B cell (primary cell): ENCODE measurements around the gene ARSA. TPM values are rescaled to one million over a fixed set of nuclear protein-coding genes. Genes with fewer than 3 reads are reported as not detected.
A peak's percentile ranks its signal among the peaks of the same experiment; 100 is the strongest.
"Not testable (repeated sequence)": the region's sequence is repeated elsewhere in the genome, so short reads cannot be mapped to it uniquely, and the experiment has no call there.

Experiments used
- ATAC-seq: fragments of 200-7000 bp; cut with Tn5 transposase; one replicate; pipeline ENCODE4 v1.10.0; 2021; ENCODE audit warnings: low read depth, mild to moderate bottlenecking, moderate number of reproducible peaks, moderate library complexity
- CTCF ChIA-PET: fragments of 350-600 bp; sonication (Branson Sonifier 250); formaldehyde crosslinking; loops from one replicate; lab custom pipeline; 2021; ENCODE audit warnings: antibody characterized with exemption, inconsistent platforms; lab: Charles Lee
- POLR2A ChIA-PET: fragments of 350-600 bp; sonication (Branson Sonifier 250); formaldehyde crosslinking; loops from one replicate; lab custom pipeline; 2021; ENCODE audit warnings: antibody characterized with exemption; lab: Charles Lee
- DNase-seq: peaks from one replicate; pipeline ENCODE4 v3.0.0; 2013
- H2AFZ ChIP-seq: 2 replicates; pipeline ENCODE4 v1.6.1; 2012; ENCODE audit warnings: mild to moderate bottlenecking, low read depth, low read length; ENCODE audit not compliant: insufficient read depth, poor library complexity, severe bottlenecking
- H3K27ac ChIP-seq, 2 donors: 1 replicate in 1 of 2; 2 replicates in 1 of 2; pipeline ENCODE4 v1.5.1; 2012 to 2013; ENCODE audit warnings: low read length in 2 of 2, mild to moderate bottlenecking in 2 of 2, moderate library complexity in 1 of 2
- H3K27me3 ChIP-seq, 4 experiments: fragments of 200-600 bp in 1 of 4; sonication (generic) in 1 of 4; replicated peaks in 1 of 4; 1 replicate in 2 of 4; 2 replicates in 2 of 4; pipeline versions ENCODE4 v1.6.1 to v1.7.0; 2013 to 2016; ENCODE audit warnings: low read length in 3 of 4, mild to moderate bottlenecking in 2 of 4, mixed read lengths in 1 of 4, moderate library complexity in 1 of 4; ENCODE audit not compliant: insufficient read depth in 4 of 4, control insufficient read depth in 3 of 4; ENCODE audit errors: control extremely low read depth in 1 of 4
- H3K36me3 ChIP-seq, 2 experiments: replicated peaks in 1 of 2; 1 replicate in 1 of 2; 2 replicates in 1 of 2; pipeline versions ENCODE4 v1.6.1 to v1.7.1; 2013; ENCODE audit warnings: low read length in 1 of 2; ENCODE audit not compliant: insufficient read depth in 2 of 2, control insufficient read depth in 1 of 2; ENCODE audit errors: control extremely low read depth in 1 of 2, extremely low read depth in 1 of 2
- H3K4me1 ChIP-seq, 2 donors: fragments of 200-600 bp in 1 of 2; sonication (generic) in 1 of 2; 1 replicate in 1 of 2; 2 replicates in 1 of 2; pipeline versions ENCODE4 v1.5.1 to v1.6.1; 2013 to 2017; ENCODE audit warnings: low read length in 2 of 2; ENCODE audit not compliant: control insufficient read depth in 2 of 2, insufficient read depth in 2 of 2
- H3K4me2 ChIP-seq: replicated peaks from 2 replicates; pipeline ENCODE3; 2012; ENCODE audit warnings: mild to moderate bottlenecking, low read depth, low read length; ENCODE audit not compliant: poor library complexity, severe bottlenecking
- H3K4me3 ChIP-seq, 5 experiments: fragments of 200-600 bp in 1 of 5; sonication (generic) in 1 of 5; 1 replicate in 3 of 5; 2 replicates in 2 of 5; pipeline versions ENCODE4 v1.5.1 to v1.7.0; 2011 to 2016; ENCODE audit warnings: low read length in 4 of 5, mild to moderate bottlenecking in 4 of 5, low read depth in 2 of 5, control low read depth in 1 of 5, moderate library complexity in 1 of 5; ENCODE audit not compliant: insufficient read depth in 1 of 5; ENCODE audit errors: control extremely low read depth in 1 of 5, extremely low read depth in 1 of 5
- H3K79me2 ChIP-seq: fragments of 200-600 bp; sonication (generic); one replicate; pipeline ENCODE4 v1.6.0; 2016; ENCODE audit warnings: low read length; ENCODE audit not compliant: control insufficient read depth, insufficient read depth
- H3K9ac ChIP-seq: fragments of 200-600 bp; sonication (generic); 2 replicates; pipeline ENCODE4 v1.6.1; 2017; ENCODE audit warnings: mild to moderate bottlenecking, low read length, moderate library complexity
- H3K9me3 ChIP-seq, 3 donors: one replicate each; pipeline versions ENCODE4 v1.6.1 to v1.7.1; 2013; ENCODE audit warnings: low read length in 2 of 3; ENCODE audit not compliant: control insufficient read depth in 2 of 3, insufficient read depth in 1 of 3; ENCODE audit errors: control extremely low read depth in 1 of 3
- H4K20me1 ChIP-seq: 2 replicates; pipeline ENCODE4 v1.6.0; 2012; ENCODE audit warnings: mild to moderate bottlenecking, low read length; ENCODE audit not compliant: insufficient read depth, control insufficient read depth, poor library complexity, severe bottlenecking
- H3K27ac Mint-ChIP-seq: one replicate; pipeline ENCODE4 v1.8.0; 2021; ENCODE audit warnings: mixed read lengths
- H3K27me3 Mint-ChIP-seq: one replicate; pipeline ENCODE4 v1.8.0; 2021; ENCODE audit warnings: mixed read lengths
- H3K4me1 Mint-ChIP-seq: one replicate; pipeline ENCODE4 v1.8.0; 2021; ENCODE audit warnings: mixed read lengths
- H3K4me3 Mint-ChIP-seq: one replicate; pipeline ENCODE4 v1.8.0; 2021; ENCODE audit warnings: mixed read lengths
- H3K9me3 Mint-ChIP-seq: one replicate; pipeline ENCODE4 v1.8.0; 2022; ENCODE audit warnings: mixed read lengths; ENCODE audit not compliant: insufficient read depth
- EZH2 ChIP-seq: IDR thresholded peaks from 2 replicates; pipeline ENCODE4 v1.6.1; 2012; ENCODE audit warnings: borderline replicate concordance, low read depth, mild to moderate bottlenecking, moderate library complexity, low read length; ENCODE audit not compliant: insufficient read depth, poor library complexity, severe bottlenecking
- WGBS: methylation state at CpG from one replicate; pipeline ENCODE4 v1.1.5; 2013; ENCODE audit warnings: missing lambda C conversion rate; ENCODE audit not compliant: insufficient coverage; 5-methylcytosine and 5-hydroxymethylcytosine counted together
- intact Hi-C: fragments of 100-400 bp; cut with micrococcal nuclease; formaldehyde crosslinking; loops from one replicate; pipeline ENCODE4 v1.10.0; 2022
- polyA plus RNA-seq: library from polyadenylated mRNA; depleted of rRNA; stranded (reverse); fragments of >200 nt; gene quantifications from 2 replicates; pipeline ENCODE4 v1.2.3, GENCODE V29; 2012
- total RNA-seq, 2 donors: library from RNA; stranded (reverse); fragments of 120-200 nt in 1 of 2; gene quantifications; 1 replicate in 1 of 2; 2 replicates in 1 of 2; pipeline versions ENCODE4 v1.2.3 to v1.2.4, GENCODE V29; 2013 to 2022

ARSA gene
- total and polyA plus RNA-seq, 2 donors (not counting 1 experiment from before 2014, with no cell fraction given), result 82.0 to 128 TPM

DNA sequence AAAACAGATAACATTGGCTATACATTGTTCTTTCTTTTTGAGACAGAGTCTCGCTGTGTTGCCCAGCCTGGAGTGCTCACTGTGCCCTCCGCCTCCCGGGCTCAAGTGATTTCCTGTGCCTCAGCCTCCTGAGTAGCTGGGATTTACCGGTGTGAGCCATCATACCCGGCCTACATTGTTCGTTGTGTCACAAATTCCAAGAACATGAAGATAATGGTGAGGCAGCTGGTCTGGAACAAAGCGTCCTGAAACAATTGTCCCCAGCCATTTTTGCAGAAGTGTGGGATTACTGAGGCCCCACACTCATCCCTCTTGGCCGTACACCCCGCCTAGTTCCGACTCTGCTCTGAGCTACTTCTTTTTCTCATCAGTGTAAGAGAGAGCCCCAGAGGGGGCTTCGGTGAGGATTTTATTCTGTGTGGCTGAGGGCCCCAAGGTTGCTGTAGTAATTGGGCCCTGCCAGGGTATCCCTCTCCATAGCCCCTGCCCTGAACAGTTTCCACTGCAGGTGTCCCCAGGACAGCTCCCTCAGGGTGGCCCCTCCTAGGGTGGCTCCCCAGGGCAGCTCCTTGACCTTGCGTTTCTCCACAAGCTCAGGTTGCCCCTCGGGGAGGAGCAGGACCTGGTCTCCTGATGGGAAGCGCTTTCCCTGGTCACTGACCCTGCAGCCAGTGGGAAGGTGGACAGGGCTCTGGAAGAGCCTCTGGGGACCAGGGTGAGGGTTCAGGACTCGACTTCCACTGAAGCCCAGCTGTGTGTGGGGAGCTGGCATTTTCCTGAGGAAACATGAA lies 13.1 kb upstream of the ARSA start:
- Histone ChIP-seq H3K9ac (no peak overlapping the region), H3K4me2 (no peak overlapping the region), H3K4me3 (no peak overlapping the region), H3K9me3 (no peaks in the 10 kb centered on the region), H3K4me1 (no peaks in the 10 kb centered on the region), H3K27me3 (peaks cover 0 to 37% (median 13%) of the 10 kb centered on the region in 4 experiments), H3K27ac (no peak overlapping the region), H4K20me1 (no peaks in the 10 kb centered on the region), H3K36me3 (no peaks in the 10 kb centered on the region), H2AFZ (no peak overlapping the region), H3K79me2 (no peaks in the 10 kb centered on the region)
- ChIA-PET POLR2A (interaction anchor here (0.6 to 1.3 kb wide), 2 partner anchors 13 to 530 kb away, joined by 3 to 5 read pairs; partner anchors contain the start of gene ARSA), CTCF (interaction anchor here (0.6 to 2.0 kb wide), 2 partner anchors 13 to 21 kb away, joined by 5 to 11 read pairs; partner anchors contain the start of gene ARSA)
- DNase-seq, result no peak
- WGBS, result 82% methylated on average over 11 of the region's 15 CpGs
- no peak for TF ChIP-seq EZH2
- peaks cover 1% of the 10 kb centered on the region for H3K4me1 Mint-ChIP-seq
- no peak for ATAC-seq
- H3K27me3 Mint-ChIP-seq, result peaks cover 20% of the 10 kb centered on the region
- no peak overlapping the region for H3K4me3 Mint-ChIP-seq
- H3K9me3 Mint-ChIP-seq, result no peaks in the 10 kb centered on the region
- no peak overlapping the region for H3K27ac Mint-ChIP-seq
- intact Hi-C loops, result loop anchor here (1.0 kb wide), 1 partner anchor 13 kb away; the partner anchor contains the start of gene ARSA

DNA sequence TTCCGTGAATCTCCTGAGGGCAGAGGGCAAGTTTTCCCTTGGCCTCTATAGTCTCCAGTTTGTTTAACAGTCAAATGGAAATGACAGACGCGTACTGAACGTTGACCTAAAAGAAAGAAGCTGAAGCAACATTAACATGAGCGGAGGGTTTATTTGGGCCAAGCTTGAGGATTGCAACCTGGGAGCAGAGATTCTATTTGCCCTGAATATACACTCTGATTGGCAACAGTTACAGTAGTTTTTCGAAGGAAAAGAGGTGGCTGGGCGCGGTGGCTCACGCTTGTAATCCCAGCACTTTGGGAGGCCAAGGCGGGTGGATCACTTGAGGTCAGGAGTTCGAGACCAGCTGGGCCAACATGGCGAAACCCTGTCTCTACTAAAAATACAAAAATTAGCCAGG lies 12.3 kb upstream of the ARSA start:
- CTCF ChIA-PET, result interaction anchor here (2.0 kb wide), 1 partner anchor 13 kb away, joined by 11 read pairs; the partner anchor contains the start of gene ARSA
- H2AFZ ChIP-seq, DNase-seq, H3K79me2 ChIP-seq, H3K9me3 ChIP-seq, H3K4me3 ChIP-seq, H3K27ac Mint-ChIP-seq, H3K4me2 ChIP-seq, ATAC-seq, H3K9ac ChIP-seq, H4K20me1 ChIP-seq, H3K27ac ChIP-seq, H3K4me1 Mint-ChIP-seq, H3K9me3 Mint-ChIP-seq, POLR2A ChIA-PET, H3K4me1 ChIP-seq, H3K36me3 ChIP-seq: not testable (repeated sequence)
- Mint-ChIP-seq H3K27me3 (peaks cover 16% of the 10 kb centered on the region), H3K4me3 (peak overlapping the region; percentile 40)
- intact Hi-C loops, result loop anchor here (1.0 kb wide), 1 partner anchor 12 kb away; the partner anchor contains the start of gene ARSA
- peaks cover 0 to 30% (median 9%) of the 10 kb centered on the region in 4 experiments for H3K27me3 ChIP-seq
- whole genome bisulfite sequencing, result 98% methylated on average over 8 of the region's 12 CpGs
